GM23338 (cell line): Measurements from ENCODE around the gene MICA. TPM values are rescaled to one million over a fixed set of nuclear protein-coding genes. Genes with fewer than 3 reads are reported as not detected.

Source experiments
- ATAC-seq: fragments of 200-7000 bp; cut with Tn5 transposase; 3 replicates; pipeline ENCODE4 v1.9.1; 2020
- DNase-seq: peaks from one replicate; pipeline ENCODE4 v3.0.0-alpha.2; 2015; ENCODE audit warnings: low spot score
- H2AFZ ChIP-seq: fragments of 200-600 bp; sonication (generic); 2 replicates; pipeline ENCODE4 v1.8.0; 2016; ENCODE audit warnings: antibody characterized with exemption, mild to moderate bottlenecking, moderate library complexity
- H3F3A ChIP-seq: fragments of 200-600 bp; sonication (generic); replicated peaks from 2 replicates; pipeline ENCODE4 v1.8.0; 2017; ENCODE audit warnings: antibody characterized with exemption, mixed run types, low read depth
- H3K27ac ChIP-seq: fragments of 200-600 bp; sonication (generic); 2 replicates; pipeline ENCODE4 v1.6.1; 2016; ENCODE audit warnings: low read depth
- H3K27me3 ChIP-seq: fragments of 200-600 bp; sonication (generic); 2 replicates; pipeline ENCODE4 v1.8.0; 2016; ENCODE audit warnings: mild to moderate bottlenecking, mixed run types, moderate library complexity; ENCODE audit not compliant: insufficient read depth
- H3K36me3 ChIP-seq: fragments of 200-600 bp; sonication (generic); 2 replicates; pipeline ENCODE4 v1.8.0; 2016; ENCODE audit warnings: mild to moderate bottlenecking; ENCODE audit not compliant: insufficient read depth
- H3K4me1 ChIP-seq: fragments of 200-600 bp; sonication (generic); 2 replicates; pipeline ENCODE4 v1.8.0; 2016; ENCODE audit warnings: mild to moderate bottlenecking, moderate library complexity; ENCODE audit not compliant: insufficient read depth
- H3K4me2 ChIP-seq: fragments of 200-600 bp; sonication (generic); 2 replicates; pipeline ENCODE4 v1.7.1; 2017; ENCODE audit warnings: mixed run types
- H3K4me3 ChIP-seq: fragments of 200-600 bp; sonication (generic); 2 replicates; pipeline ENCODE4 v1.6.1; 2016; ENCODE audit warnings: mixed run types
- H3K79me2 ChIP-seq: fragments of 200-600 bp; sonication (generic); replicated peaks from 2 replicates; pipeline ENCODE4 v1.8.0; 2017; ENCODE audit warnings: mild to moderate bottlenecking; ENCODE audit not compliant: insufficient read depth
- H3K9me2 ChIP-seq: fragments of 200-600 bp; sonication (generic); 2 replicates; pipeline ENCODE4 v1.8.0; 2017; ENCODE audit not compliant: insufficient read depth
- H4K20me1 ChIP-seq: fragments of 200-600 bp; sonication (generic); replicated peaks from 2 replicates; pipeline ENCODE4 v1.8.0; 2017; ENCODE audit warnings: mild to moderate bottlenecking; ENCODE audit not compliant: insufficient read depth
- H3K27ac Mint-ChIP-seq: 2 replicates; pipeline ENCODE4 v1.8.0; 2020; ENCODE audit warnings: inconsistent platforms, mild to moderate bottlenecking, moderate library complexity, mixed read lengths
- H3K27me3 Mint-ChIP-seq: 3 replicates; pipeline ENCODE4 v1.8.0; 2022; ENCODE audit warnings: low read depth, mild to moderate bottlenecking, moderate library complexity, mixed read lengths, inconsistent platforms; ENCODE audit not compliant: insufficient read depth, poor library complexity
- H3K36me3 Mint-ChIP-seq: 3 replicates; pipeline ENCODE4 v1.8.0; 2021; ENCODE audit warnings: low read depth, mild to moderate bottlenecking, inconsistent platforms, moderate library complexity, mixed read lengths
- H3K4me1 Mint-ChIP-seq: 3 replicates; pipeline ENCODE4 v1.8.0; 2020; ENCODE audit warnings: mild to moderate bottlenecking, inconsistent platforms, mixed read lengths
- H3K4me3 Mint-ChIP-seq: 3 replicates; pipeline ENCODE4 v1.8.0; 2021; ENCODE audit warnings: moderate library complexity, mild to moderate bottlenecking, inconsistent platforms, mixed read lengths
- H3K9me3 Mint-ChIP-seq: 3 replicates; pipeline ENCODE4 v1.8.0; 2020; ENCODE audit warnings: moderate library complexity, mild to moderate bottlenecking, inconsistent platforms, mixed read lengths
- EZH2phosphoT487 ChIP-seq: fragments of 200-600 bp; sonication (generic); IDR thresholded peaks from one replicate; pipeline ENCODE4 v1.8.1; 2018; ENCODE audit warnings: antibody characterized with exemption; ENCODE audit not compliant: unreplicated experiment
- STAT1 ChIP-seq: IDR thresholded peaks from one replicate; pipeline ENCODE4 v1.6.1; 2016; ENCODE audit warnings: antibody characterized with exemption; ENCODE audit not compliant: unreplicated experiment
- ZNF114 ChIP-seq: fragments of 250-450 bp; sonication (Bioruptor Pico); IDR thresholded peaks from 2 replicates; pipeline ENCODE4 v1.5.0; 2020; ENCODE audit warnings: mild to moderate bottlenecking, moderate library complexity
- ZNF331 ChIP-seq: fragments of 250-450 bp; sonication (Bioruptor Pico); IDR thresholded peaks from 2 replicates; pipeline ENCODE4 v1.5.0; 2020; ENCODE audit warnings: low read depth, mild to moderate bottlenecking, moderate library complexity
- ZNF462 ChIP-seq: fragments of 250-450 bp; sonication (Bioruptor Pico); IDR thresholded peaks from 2 replicates; pipeline ENCODE4 v1.5.0; 2020; ENCODE audit warnings: mild to moderate bottlenecking, moderate library complexity
- polyA plus RNA-seq: library from polyadenylated mRNA; unstranded; fragments of >200 nt; fragmentation: Nextera tagmentation; extraction: Ambion mirVana; gene quantifications from 2 replicates; pipeline ENCODE4 v1.2.1, GENCODE V29; 2016
- total RNA-seq: library from RNA; depleted of rRNA; stranded (reverse); fragments of >200 nt; shearing (Covaris generic); gene quantifications from 2 replicates; pipeline ENCODE4 v1.2.3, GENCODE V29; 2014

Gene MICA
- total and polyA plus RNA-seq, 2 experiments from 2014 or later: 13.4 to 22.7 TPM

GRCh38 chr6:31414771-31415265 lies 11.4 kb downstream of the MICA start:
- H3K4me2 ChIP-seq: no peak overlapping the region
- H3K36me3 ChIP-seq: peaks cover 13% of the 10 kb centered on the region
- H3K9me2 ChIP-seq: no peaks in the 10 kb centered on the region
- H3F3A ChIP-seq: no peaks in the 10 kb centered on the region
- Mint-ChIP-seq H3K36me3 (peaks cover 44% of the 10 kb centered on the region), H3K4me3 (no peak overlapping the region), H3K27ac (peak overlapping the region; percentile 11; the same call in 1 of the 2 replicates), H3K27me3 (peaks cover 5% of the 10 kb centered on the region), H3K9me3 (no peaks in the 10 kb centered on the region), H3K4me1 (no peaks in the 10 kb centered on the region; the same call in 2 of the 3 replicates)
- no peak for DNase-seq
- no peak overlapping the region for H2AFZ ChIP-seq
- peak; percentile 62 for ATAC-seq
- TF ChIP-seq ZNF462 (CRISPR knock-in tag): no peak
- no peak for TF ChIP-seq EZH2phosphoT487
- no peak for TF ChIP-seq ZNF331 (CRISPR knock-in tag)
- no peaks in the 10 kb centered on the region for H3K79me2 ChIP-seq
- H3K27me3 ChIP-seq: no peaks in the 10 kb centered on the region
- H4K20me1 ChIP-seq: 0 out of 2 replicates have a peak, but pooled peaks cover 6% of the 10 kb centered on the region
- H3K27ac ChIP-seq: no peak overlapping the region
- H3K4me3 ChIP-seq: no peak overlapping the region
- no peaks in the 10 kb centered on the region for H3K4me1 ChIP-seq

- H3K9me3 Mint-ChIP-seq: no peaks in the 10 kb centered on the region
- H3K27ac ChIP-seq: no peak overlapping the region
- H2AFZ ChIP-seq: no peak overlapping the region
- H3K4me3 Mint-ChIP-seq: no peak overlapping the region
- H3K27me3 Mint-ChIP-seq: peaks cover 4% of the 10 kb centered on the region
- no peak overlapping the region for H3K4me2 ChIP-seq
- DNase-seq: no peak
- 0 out of 2 replicates have a peak, but pooled peaks cover 6% of the 10 kb centered on the region for H4K20me1 ChIP-seq
- H3K36me3 Mint-ChIP-seq: peaks cover 33% of the 10 kb centered on the region
- no peak for ATAC-seq
- H3K9me2 ChIP-seq: no peaks in the 10 kb centered on the region
- peaks cover 13% of the 10 kb centered on the region for H3K36me3 ChIP-seq
- H3K79me2 ChIP-seq: no peaks in the 10 kb centered on the region
- no peaks in the 10 kb centered on the region for H3F3A ChIP-seq
- H3K4me1 ChIP-seq: no peaks in the 10 kb centered on the region
- no peak overlapping the region for H3K27ac Mint-ChIP-seq
- no peaks in the 10 kb centered on the region for H3K27me3 ChIP-seq
- H3K4me3 ChIP-seq: no peak overlapping the region
- no peaks in the 10 kb centered on the region; the same call in 2 of the 3 replicates for H3K4me1 Mint-ChIP-seq
- TF ChIP-seq ZNF462 (CRISPR knock-in tag) (no peak), STAT1 (no peak), ZNF114 (CRISPR knock-in tag) (no peak)
These were observed 13.1 kb downstream of the MICA start for GRCh38 chr6:31416394-31417014.
